ENCODE measurements around the gene UBN2. TPM values are rescaled to one million over a fixed set of nuclear protein-coding genes. Genes with fewer than 3 reads are reported as not detected.

UBN2 gene
- total RNA-seq, 1 donor from 2014 or later, result 12.5 TPM

DNA sequence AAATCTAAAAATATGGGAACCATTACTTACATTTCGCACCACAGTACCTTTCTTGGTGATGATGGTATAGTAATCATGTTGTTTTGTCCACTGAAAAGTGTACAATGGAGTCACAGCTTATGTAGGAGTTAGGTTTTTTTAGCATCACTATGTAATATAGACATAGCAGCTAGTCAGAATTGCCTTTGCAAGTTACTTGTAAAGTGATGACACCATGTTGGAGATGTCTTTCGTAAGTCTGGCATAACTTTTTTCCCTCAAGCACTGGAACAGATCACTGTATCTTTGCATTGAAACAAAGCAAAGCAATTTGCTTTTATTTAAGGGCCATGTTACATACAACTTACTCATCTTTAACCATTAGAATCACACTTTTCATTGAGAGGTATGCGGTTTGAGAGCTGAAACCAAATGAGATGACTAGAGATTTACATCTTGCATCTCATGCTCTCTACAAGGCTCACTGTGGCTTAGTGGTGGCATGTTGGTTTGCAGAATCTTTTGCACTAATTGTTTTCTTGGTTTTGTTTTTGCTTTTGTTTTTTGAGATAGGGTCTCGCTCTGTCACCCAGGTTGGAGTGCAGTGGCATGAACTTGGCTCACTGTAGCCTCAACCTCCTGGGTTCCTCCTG, 18.3 kb downstream of the UBN2 start:
- TF ChIP-seq POLR2A (IDR thresholded peaks at IDR 0.05) (no peak), POLR2AphosphoS5 (IDR thresholded peaks at IDR 0.05; ENCODE audit: insufficient read depth in 1 of 2, low read depth in 1 of 2) (no peak)
- TF ChIP-seq, protein P1, sequence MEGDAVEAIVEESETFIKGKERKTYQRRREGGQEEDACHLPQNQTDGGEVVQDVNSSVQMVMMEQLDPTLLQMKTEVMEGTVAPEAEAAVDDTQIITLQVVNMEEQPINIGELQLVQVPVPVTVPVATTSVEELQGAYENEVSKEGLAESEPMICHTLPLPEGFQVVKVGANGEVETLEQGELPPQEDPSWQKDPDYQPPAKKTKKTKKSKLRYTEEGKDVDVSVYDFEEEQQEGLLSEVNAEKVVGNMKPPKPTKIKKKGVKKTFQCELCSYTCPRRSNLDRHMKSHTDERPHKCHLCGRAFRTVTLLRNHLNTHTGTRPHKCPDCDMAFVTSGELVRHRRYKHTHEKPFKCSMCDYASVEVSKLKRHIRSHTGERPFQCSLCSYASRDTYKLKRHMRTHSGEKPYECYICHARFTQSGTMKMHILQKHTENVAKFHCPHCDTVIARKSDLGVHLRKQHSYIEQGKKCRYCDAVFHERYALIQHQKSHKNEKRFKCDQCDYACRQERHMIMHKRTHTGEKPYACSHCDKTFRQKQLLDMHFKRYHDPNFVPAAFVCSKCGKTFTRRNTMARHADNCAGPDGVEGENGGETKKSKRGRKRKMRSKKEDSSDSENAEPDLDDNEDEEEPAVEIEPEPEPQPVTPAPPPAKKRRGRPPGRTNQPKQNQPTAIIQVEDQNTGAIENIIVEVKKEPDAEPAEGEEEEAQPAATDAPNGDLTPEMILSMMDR (IDR thresholded peaks at IDR 0.05), result no peak
- Histone ChIP-seq H3K4me1 (no peaks in the 10 kb centered on the region), H3K4me3 (no peak overlapping the region), H3K27ac (no peak overlapping the region), H3K9me3 (no peaks in the 10 kb centered on the region), H3K27me3 (no peaks in the 10 kb centered on the region), H3K36me3 (peaks cover 0 to 22% of the 10 kb centered on the region in 2 donors)
- intact Hi-C loops (cut with DNase I), result no loop called here
- DNase-seq (ENCODE audit: extremely low spot score in 2 of 2), result no peak

DNA sequence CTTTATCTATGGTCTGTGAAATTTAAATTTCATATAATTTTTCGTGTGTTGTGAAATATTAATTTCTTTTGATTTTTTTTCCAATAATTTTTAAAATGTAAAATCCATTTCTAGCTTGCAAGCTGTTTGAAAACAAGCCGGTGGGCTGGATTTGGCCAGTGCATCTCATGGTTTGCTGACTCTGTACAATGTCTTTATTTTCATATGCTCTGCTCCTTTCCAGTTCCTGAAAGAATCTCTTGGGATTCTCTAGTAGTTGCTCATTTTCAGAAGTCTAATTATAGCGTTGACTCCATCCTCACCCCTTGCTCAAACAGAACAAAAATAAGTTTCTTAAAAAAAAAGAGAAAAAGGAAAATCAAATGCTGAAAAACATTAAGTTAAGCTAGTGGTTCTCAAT, 21.4 kb downstream of the UBN2 start:
- TF ChIP-seq, protein P1 (IDR thresholded peaks at IDR 0.05), result no peak
- no peak for TF ChIP-seq POLR2AphosphoS5 (IDR thresholded peaks at IDR 0.05; ENCODE audit: insufficient read depth in 1 of 2, low read depth in 1 of 2)
- no peak for TF ChIP-seq POLR2A (IDR thresholded peaks at IDR 0.05)
- no peaks in the 10 kb centered on the region for H3K9me3 ChIP-seq
- H3K27me3 ChIP-seq, result no peaks in the 10 kb centered on the region
- H3K4me1 ChIP-seq, result no peaks in the 10 kb centered on the region
- H3K36me3 ChIP-seq, result peaks cover 0 to 17% of the 10 kb centered on the region in 2 donors
- intact Hi-C loops (cut with DNase I), result no loop called here
- no peak overlapping the region for H3K4me3 ChIP-seq
- no peak overlapping the region for H3K27ac ChIP-seq
- DNase-seq (ENCODE audit: extremely low spot score in 2 of 2), result no peak

DNA sequence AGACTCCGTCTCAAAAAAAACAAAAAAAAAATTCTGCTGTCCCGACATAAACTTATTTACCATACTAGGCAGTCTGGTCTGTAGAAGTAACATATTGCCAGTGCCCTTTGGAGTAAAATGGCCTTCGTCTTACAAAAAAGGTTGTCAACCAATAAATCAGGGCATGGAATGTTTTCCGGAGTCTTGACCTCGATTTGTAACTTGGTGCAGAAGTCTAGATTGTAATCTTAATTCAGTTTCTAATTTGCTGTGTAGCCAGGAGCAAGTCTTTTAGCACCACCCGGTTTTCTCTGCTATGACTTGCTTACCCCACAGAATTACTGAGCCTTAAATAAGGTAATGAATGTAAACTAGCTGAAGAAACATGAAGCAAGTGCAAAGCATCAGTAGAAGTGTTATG, 23.2 kb downstream of the UBN2 start:
- H3K4me3 ChIP-seq, result no peak overlapping the region
- no peaks in the 10 kb centered on the region for H3K27me3 ChIP-seq
- H3K27ac ChIP-seq, result no peak overlapping the region
- no peaks in the 10 kb centered on the region for H3K4me1 ChIP-seq
- no peak for TF ChIP-seq POLR2AphosphoS5 (IDR thresholded peaks at IDR 0.05; ENCODE audit: insufficient read depth in 1 of 2, low read depth in 1 of 2)
- TF ChIP-seq, protein P1 (IDR thresholded peaks at IDR 0.05), result no peak
- TF ChIP-seq POLR2A (IDR thresholded peaks at IDR 0.05), result no peak
- H3K9me3 ChIP-seq, result no peaks in the 10 kb centered on the region
- intact Hi-C loops (cut with DNase I), result no loop called here
- no peak for DNase-seq (ENCODE audit: extremely low spot score in 2 of 2)
- peaks cover 0 to 24% of the 10 kb centered on the region in 2 donors for H3K36me3 ChIP-seq

DNA sequence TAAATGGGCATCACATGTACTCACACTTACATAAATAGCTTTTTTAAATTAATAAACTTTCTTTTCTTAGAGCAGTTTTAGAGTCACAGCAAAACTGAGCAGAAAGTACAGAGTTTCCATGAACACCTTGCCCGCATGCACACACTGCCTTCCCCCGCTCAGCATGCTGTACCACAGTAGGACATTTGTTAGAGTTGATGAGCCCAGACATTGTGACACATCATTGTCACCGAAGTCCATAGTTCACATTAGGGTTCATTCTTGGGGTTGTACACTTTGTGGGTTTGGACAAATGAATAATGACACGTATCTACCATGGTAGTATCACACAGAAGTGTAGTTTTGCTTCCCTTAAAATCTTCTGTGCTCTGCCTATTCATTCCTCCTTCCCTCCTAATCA, 23.7 kb downstream of the UBN2 start:
- no peak overlapping the region for H3K4me3 ChIP-seq
- no peaks in the 10 kb centered on the region for H3K9me3 ChIP-seq
- no peak for DNase-seq (ENCODE audit: extremely low spot score in 2 of 2)
- no peak overlapping the region for H3K27ac ChIP-seq
- TF ChIP-seq POLR2A (IDR thresholded peaks at IDR 0.05) (no peak), POLR2AphosphoS5 (IDR thresholded peaks at IDR 0.05; ENCODE audit: insufficient read depth in 1 of 2, low read depth in 1 of 2) (no peak)
- TF ChIP-seq, protein P1 (IDR thresholded peaks at IDR 0.05), result no peak
- intact Hi-C loops (cut with DNase I), result no loop called here
- peaks cover 0 to 24% of the 10 kb centered on the region in 2 donors for H3K36me3 ChIP-seq
- H3K4me1 ChIP-seq, result no peaks in the 10 kb centered on the region
- H3K27me3 ChIP-seq, result no peaks in the 10 kb centered on the region

DNA sequence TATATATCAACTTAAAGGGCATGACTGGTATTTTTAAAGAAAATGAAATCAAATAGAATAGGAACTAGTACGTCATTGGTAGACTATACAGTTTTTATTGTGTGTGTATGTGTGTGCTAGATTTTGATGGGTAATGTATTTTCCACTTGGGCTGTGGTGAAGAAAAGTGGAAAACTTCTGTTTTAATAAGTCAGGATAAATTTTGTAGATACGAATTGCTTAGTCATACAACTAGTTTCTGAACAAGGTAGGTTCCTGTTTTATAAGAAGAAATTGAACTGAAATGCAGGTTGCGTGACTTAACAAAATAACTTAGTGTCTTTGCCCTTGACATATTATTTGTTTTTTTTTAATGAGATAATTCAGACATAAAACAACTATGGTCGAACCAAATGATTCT, 24.3 kb downstream of the UBN2 start:
- Histone ChIP-seq H3K4me1 (no peaks in the 10 kb centered on the region), H3K27ac (no peak overlapping the region), H3K9me3 (no peaks in the 10 kb centered on the region), H3K4me3 (no peak overlapping the region), H3K27me3 (no peaks in the 10 kb centered on the region), H3K36me3 (peaks cover 0 to 27% of the 10 kb centered on the region in 2 donors)
- intact Hi-C loops (cut with DNase I), result no loop called here
- no peak for DNase-seq (ENCODE audit: extremely low spot score in 2 of 2)
- TF ChIP-seq POLR2AphosphoS5 (IDR thresholded peaks at IDR 0.05; ENCODE audit: insufficient read depth in 1 of 2, low read depth in 1 of 2) (no peak), POLR2A (IDR thresholded peaks at IDR 0.05) (no peak)
- TF ChIP-seq, protein P1 (IDR thresholded peaks at IDR 0.05), result no peak

All from vagina (tissue), 2 donors.